ENCODE results near the gene PRF1.

PRF1 gene

DNA sequence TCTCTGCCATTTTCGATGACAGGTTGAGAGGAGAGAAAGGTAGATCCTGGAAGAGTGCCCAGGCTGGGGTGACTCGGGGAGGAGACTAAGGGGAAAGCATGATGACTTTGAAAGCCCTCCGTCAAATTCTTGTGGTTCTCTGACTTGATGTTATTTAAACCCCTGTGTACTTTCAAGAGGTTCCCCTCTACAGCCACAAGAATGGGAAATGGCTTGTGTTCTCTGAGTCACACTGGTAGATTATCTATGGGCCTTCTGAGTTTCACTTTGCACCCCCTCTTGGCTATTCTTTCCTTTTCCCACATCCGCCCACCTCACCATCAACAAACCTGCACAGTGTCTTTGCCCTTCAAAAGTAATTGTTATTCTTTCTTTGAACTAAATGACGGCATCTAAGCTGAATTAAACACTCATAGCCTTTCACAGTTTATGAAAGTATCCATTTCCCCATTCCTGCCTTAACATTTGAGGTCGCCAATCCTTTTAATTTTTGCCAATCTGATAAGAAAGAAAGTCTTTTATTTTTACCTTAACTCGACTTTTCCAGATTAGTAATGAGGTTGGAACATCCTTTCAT is 24.1 kb downstream of the PRF1 start:
- H3K4me3 ChIP-seq (ENCODE audit: low read length) = no peak overlapping the region
- TF ChIP-seq, protein P1, sequence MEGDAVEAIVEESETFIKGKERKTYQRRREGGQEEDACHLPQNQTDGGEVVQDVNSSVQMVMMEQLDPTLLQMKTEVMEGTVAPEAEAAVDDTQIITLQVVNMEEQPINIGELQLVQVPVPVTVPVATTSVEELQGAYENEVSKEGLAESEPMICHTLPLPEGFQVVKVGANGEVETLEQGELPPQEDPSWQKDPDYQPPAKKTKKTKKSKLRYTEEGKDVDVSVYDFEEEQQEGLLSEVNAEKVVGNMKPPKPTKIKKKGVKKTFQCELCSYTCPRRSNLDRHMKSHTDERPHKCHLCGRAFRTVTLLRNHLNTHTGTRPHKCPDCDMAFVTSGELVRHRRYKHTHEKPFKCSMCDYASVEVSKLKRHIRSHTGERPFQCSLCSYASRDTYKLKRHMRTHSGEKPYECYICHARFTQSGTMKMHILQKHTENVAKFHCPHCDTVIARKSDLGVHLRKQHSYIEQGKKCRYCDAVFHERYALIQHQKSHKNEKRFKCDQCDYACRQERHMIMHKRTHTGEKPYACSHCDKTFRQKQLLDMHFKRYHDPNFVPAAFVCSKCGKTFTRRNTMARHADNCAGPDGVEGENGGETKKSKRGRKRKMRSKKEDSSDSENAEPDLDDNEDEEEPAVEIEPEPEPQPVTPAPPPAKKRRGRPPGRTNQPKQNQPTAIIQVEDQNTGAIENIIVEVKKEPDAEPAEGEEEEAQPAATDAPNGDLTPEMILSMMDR (conservative IDR thresholded peaks at IDR 0.05; ENCODE audit: low read length) = no peak
- peak; percentile 12 for DNase-seq (ENCODE audit: low read depth)

GRCh38 chr10:70576803-70577517 is 25.6 kb downstream of the PRF1 start:
- H3K4me3 ChIP-seq (ENCODE audit: low read length) = no peak overlapping the region
- TF ChIP-seq, protein P1 (conservative IDR thresholded peaks at IDR 0.05; ENCODE audit: low read length) = no peak
- DNase-seq (ENCODE audit: low read depth) = no peak

GRCh38 chr10:70575874-70576802 is 26.4 kb downstream of the PRF1 start:
- peak; percentile 17 for DNase-seq (ENCODE audit: low read depth)
- no peak overlapping the region for H3K4me3 ChIP-seq (ENCODE audit: low read length)
- TF ChIP-seq, protein P1 (conservative IDR thresholded peaks at IDR 0.05; ENCODE audit: low read length) = no peak

GRCh38 chr10:70575486-70575873 is 27.1 kb downstream of the PRF1 start:
- H3K4me3 ChIP-seq (ENCODE audit: low read length) = no peak overlapping the region
- TF ChIP-seq, protein P1 (conservative IDR thresholded peaks at IDR 0.05; ENCODE audit: low read length) = no peak
- no peak for DNase-seq (ENCODE audit: low read depth)

- TF ChIP-seq, protein P1 (conservative IDR thresholded peaks at IDR 0.05; ENCODE audit: low read length) = no peak
- no peak overlapping the region for H3K4me3 ChIP-seq (ENCODE audit: low read length)
- DNase-seq (ENCODE audit: low read depth) = no peak
Measured at GRCh38 chr10:70573599-70574506, 28.7 kb downstream of the PRF1 start.

- TF ChIP-seq, protein P1 (conservative IDR thresholded peaks at IDR 0.05; ENCODE audit: low read length) = no peak
- no peak overlapping the region for H3K4me3 ChIP-seq (ENCODE audit: low read length)
- DNase-seq (ENCODE audit: low read depth) = no peak
Measured at GRCh38 chr10:70571636-70572439, 30.7 kb downstream of the PRF1 start.
